HG02571 (cell line): ENCODE results near the gene L3MBTL4.
"Not testable (repeated sequence)": the region's sequence is repeated elsewhere in the genome, so short reads cannot be mapped to it uniquely, and the experiment has no call there.

ENCODE experiments used
- ATAC-seq: cut with Tn5 transposase; IDR thresholded peaks from one replicate; pipeline ENCODE4 v1.9.1; 2021; ENCODE audit warnings: mild to moderate bottlenecking, moderate library complexity; ENCODE audit not compliant: unreplicated experiment

L3MBTL4 gene

DNA sequence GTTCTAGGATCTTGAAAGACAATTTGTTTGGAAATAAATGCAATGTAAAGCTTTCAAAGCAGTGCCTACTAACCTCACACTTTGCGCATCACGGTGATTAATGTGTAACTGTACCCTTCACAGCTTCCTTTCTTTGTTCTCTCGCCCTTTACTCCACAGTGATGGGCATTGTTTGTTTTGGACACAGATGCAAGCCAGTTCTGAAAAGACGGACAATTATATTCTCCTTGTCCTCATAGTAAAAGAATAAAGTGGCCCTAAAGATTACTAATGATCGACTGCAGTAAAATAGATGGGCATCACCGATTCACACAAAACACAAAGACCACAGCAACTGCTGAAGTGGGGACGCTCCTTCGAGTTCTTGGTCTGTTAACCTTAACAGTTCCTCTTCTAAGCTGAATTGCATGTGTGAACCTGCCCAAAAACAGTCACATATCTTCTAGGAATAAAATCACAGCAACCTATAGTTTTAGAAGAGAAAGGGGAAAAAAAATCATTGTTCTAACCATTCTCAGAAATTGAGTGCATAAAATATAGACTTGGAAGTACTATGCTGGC is 7.7 kb downstream of the L3MBTL4 start:
- no peak for ATAC-seq

DNA sequence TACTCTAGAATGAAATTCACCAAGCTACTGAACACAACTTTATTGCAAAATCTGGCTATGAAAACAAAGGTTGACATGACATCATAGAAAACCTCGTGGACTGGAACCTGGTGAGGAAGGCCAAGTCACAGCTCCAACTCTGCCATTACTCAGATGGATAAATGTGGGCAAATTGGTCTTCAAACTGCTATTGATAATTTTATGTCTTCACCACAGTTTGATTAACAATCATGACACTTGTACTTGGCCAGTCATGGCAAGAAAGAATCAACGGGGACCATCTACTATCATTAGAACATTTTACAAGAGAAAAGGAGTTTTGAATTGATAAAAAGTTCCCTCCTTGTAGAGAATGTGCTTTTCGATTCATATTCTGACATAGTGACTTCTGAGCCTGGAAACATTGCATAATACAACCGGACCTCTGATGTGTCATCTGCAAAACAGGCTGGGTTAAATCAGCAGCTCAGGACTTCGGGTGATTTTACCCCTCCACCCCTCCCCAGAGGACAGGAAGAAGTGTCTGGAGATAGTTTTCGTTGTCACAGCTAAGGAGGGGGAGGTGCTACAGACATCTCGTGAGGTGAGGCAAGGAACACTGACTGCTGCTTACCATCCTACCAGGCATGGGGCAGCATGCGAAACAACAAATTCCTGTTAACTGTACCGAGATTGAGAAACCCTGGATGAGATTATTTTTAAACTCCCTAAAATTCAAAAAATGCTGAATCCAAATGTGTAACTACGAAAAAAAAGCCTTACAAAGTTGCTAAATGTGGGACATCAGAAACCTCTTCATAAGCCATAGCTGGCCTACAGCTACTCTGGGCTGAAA is 8.4 kb downstream of the L3MBTL4 start:
- no peak for ATAC-seq

DNA sequence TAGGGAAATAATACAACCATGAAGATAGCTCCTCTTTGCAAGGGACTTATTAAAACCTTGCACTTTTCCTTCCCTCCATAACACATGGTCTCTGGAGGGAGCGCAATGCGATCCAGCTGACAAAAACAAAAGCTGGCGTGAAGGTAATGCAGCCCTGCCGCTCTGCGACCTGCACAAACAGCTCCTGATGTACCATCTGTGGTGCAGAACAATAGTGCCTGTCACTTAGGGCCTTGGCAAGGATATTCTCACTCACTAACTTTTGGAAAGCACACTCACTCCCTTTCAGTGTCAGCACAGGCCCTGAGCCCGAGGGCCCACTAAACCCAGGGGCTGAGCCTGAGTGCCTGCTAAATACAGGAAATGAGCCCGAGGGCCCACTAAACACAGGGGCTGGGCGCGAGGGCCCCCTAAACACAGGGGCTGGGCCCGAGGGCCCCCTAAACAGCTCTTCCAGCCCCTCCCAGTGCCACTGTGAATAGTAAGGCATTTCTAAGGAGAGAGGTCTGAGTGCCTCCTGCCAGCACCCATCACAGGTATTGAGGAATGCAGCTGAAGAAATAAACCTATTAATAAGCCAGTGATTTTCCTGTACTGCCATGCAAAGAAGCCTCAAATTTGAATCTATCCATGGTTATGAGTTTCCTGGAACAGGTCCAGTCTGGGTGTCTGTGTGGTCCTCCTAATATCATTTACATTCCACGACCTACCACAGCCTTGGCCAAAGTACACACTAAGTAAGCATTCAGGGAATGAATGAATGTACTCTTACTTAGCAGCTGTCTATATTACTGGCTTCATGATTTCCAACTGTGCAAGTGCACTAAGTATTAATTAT is 9.3 kb downstream of the L3MBTL4 start:
- ATAC-seq, result no peak

DNA sequence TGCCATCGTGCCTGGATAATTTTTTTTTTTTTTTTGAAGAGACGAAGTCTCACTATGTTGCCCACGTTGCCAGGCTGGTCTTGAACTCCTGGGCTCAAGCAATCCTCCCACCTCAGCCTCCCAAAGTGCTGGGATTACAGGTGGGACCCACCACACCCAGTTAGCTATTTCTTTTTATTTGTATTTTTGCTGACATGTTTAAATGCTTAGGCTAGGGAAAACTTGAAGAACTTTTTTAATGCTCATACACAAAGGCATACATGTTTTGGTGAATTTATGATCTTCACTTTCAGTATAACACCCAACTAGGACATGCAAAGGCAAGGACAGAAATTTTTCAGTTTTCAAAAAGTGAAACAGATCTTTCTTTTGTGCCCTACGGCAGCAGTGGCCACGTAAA is 9.9 kb downstream of the L3MBTL4 start:
- no peak for ATAC-seq

DNA sequence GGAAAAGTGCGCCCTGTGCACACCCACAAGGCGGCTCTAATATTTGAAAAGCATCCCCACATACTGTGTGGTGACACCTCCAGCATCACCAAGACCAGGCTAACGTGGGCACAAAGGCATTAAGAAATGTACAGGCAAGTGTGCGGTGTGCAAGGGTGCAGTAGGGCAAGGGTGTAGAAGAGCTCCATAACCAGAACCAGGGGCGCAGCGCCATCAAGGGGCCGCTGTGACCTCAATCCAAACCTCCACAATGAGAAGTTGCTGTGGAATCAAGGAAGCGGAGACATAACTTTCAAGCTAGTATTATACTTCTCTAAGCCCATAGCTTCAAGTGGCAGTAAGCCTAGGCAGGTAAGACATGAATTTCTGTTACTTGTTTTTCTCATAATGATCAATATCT is 13.0 kb downstream of the L3MBTL4 start:
- ATAC-seq, result no peak

DNA sequence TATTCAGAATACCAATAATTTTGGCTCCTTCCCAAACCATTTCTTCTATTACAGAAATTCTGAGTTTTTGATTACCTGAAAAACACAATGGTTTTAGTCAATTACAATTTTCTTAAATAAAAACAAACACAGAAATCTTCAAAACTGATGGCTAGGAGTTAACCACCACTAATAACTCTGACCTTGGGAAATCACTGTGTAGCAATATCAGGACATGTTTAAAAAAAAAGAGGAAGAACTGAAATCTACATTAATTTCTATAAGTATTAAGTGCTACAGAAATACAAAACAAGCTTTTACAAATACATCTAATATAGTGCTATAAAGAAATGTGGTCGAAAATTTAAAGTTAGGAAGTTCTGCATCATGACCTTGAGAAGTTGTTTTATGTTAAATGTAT is 14.9 kb downstream of the L3MBTL4 start:
- no peak for ATAC-seq

DNA sequence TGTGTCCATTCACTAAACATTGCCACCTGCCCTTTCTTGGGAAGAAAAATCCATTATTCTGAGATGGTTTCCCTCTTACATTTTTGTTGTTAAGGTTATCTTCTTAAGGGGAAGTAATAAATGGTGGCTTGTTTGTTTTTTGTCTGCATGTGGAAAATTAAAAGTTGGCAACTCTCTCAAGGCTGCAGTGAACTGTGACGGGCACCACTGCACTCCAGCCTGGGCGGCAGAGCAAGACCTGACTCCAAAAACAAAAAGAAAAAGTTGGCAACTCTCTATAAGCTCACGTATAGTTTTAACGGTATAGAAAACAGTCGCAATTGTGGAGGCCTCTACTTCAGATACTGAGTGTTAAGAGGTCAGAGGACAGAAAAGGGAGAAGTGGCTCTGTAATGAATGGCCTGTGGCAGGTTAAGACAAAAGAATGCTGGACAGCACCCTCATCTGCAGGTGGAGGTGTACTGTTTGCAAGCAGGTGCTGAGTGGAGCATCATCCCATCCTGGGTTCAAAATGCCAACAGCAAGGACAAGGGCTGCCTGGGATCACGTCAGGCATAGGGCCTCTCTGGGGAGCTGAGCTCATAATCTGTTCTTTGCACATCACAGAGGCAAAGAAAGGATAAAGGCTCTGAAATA is 16.7 kb downstream of the L3MBTL4 start:
- no peak for ATAC-seq

DNA sequence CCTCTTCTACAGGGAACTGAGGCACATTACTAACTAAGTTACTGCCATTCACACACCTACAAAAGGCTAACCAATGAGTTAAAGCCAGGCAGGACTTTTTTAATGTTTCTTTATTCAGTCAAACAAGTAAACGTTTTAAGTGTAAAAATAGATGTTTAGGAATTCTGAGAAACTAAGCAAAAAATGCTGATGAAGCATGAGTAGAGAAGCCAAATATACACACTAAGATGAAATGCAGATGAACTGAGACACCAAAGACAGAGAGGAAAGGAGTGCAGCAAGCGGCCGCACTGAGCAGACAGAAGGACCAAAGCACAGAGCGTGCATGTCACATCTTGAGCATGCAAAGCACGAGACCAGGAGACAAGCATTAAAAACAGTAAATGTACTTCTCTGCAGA is 17.9 kb downstream of the L3MBTL4 start:
- no peak for ATAC-seq

DNA sequence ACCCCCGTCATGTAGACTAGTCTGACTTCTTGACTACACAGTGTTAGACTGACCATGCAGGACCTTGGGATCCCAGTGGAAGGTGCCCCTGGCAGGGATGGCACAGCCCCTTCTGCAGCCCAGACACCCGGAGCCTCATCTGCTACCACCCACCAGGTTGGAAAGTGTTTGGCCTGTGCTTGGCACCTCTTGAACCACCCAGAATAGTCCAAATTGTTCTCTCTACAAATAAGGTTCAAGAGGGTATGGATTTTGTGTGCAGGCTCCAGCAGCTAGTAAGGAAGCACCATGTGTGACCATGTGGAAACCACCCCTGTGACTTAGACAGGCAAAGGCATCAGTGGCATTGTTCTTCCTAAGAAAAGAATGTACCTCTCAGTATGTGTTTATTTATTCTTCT is 18.4 kb downstream of the L3MBTL4 start:
- ATAC-seq, result no peak

DNA sequence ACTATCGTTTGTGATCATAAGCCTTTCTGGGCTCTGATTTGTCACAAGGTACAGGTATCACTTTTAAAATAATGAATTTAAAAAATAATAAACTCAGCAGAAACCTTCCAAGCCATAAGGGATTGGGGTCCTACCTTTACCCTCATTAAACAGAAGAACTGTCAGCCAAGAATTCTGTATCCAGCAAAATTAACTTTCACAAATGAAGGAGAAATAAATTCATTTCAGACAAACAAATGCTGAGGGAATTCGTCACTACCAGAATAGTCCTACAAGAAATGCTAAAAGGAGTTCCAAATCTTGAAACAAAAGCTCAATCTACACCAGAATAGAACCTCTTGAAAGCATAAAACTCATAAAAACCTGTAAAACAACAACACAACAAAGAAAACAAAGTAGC is 25.7 kb downstream of the L3MBTL4 start:
- ATAC-seq, result no peak

DNA sequence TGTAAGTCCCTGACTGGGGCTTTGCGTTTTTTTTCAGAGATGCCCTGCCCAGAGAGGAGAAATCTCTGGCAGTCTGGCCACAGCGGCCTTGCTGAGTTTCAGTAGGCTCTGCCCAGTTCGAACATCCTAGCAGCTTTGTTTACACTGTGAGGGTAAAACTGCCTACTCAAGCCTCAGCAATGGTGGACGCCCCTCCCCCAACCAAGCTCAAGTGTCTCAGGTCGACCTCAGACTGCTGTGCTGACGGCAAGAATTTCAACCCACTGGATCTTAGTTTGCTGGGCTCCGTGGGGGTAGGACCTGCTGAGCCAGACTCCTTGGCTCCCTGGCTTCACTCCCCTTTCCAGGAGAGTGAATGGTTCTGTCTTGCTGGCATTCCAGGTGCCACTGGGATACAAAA is 31.7 kb downstream of the L3MBTL4 start:
- no peak for ATAC-seq

DNA sequence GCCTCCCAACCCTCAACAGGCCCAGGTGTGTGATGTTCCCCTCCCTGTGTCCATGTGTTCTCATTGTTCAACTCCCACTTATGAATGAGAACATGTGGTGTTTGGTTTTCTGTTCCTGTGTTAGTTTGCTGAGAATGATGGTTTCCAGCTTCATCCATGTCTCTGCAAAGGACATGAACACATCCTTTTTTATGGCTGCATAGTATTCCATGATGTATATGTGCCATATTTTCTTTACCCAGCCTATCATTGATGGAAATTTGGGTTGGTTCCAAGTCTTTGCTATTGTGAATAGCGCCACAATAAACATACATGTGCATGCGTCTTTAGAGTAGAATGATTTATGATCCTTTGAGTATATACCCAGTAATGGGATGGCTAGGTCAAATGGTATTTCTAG is 37.2 kb downstream of the L3MBTL4 start:
- ATAC-seq, result not testable (repeated sequence)

DNA sequence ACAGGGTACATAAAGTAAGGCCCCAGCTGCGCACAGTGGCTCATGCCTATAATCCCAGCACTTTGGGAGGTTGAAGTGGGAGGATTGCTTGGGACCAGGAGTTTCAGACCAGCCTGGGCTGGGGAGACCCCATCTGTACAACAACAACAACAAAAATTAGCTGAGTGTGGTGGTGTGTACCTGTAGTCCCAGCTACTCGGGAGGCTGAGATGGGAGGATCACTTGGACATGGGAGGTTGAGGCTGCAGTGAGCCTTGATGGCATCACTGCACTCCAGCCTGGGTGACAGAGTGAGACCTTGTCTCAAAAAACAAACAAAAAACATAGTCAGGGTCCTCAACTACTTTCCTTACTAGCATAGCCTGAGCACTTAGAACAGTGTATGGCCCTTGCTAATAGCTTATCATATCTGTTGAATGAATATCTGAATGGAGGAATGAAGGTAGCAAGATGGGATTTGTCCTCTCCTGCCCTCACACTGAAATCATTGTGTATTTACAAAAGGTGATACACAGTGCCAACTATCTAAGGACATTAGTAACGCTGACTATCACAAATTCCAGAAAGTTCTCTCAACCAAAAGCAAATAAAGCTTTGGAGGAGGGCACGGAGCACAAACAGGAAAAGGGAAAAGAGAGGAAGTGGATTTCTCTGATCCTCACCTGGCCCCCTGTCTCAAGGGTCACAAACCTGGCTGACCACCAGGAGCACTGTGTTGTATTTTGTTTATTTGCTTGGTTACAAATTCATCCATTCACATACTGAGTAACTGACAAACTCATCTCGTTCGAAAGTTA is 38.1 kb downstream of the L3MBTL4 start:
- no peak for ATAC-seq

DNA sequence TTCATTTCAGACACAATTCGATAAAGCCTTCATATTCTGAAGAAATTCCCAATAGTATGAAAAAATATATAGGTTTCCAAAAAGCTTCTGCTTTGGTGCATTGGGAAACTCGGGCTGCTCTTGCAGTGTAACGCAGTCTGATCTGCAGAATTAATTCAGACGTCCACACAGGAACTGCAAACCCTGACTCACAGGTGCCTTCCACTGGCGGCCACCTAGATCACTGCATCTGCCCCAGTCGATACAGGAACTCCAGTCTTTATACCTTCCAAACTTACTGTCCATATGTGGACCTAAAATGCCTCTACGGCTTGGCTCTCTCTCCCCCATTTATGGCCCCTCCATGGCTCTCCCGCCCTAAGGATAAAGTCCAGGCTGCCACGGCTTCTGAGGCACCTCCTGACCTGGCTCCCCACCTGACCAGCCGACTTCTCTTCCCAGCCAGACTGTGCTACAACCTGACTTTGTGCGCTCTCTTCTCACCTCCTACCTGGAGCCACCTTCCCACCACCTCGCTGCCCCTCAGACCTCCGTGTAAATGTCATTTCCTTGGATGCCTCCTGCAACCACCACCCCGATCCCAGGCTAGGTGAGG is 39.7 kb downstream of the L3MBTL4 start:
- no peak for ATAC-seq

DNA sequence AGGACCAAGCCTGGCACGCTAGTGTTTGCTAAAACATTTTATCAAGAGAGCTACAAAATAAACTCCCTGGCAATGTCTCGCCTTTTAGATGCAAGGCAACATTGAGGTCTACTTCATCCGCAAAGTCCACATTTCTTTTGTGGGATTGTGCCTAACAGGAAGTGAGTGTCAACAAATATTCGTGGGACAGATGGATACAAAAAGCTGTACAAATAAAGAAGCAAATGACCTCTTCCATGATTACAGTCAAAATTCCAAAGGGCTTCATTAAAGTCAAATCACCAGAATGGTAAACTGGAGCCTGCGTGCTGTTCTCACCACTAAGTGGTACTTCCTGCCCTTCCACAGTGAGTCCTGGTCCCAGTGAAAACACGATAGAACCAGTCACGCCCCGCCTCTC is 40.4 kb downstream of the L3MBTL4 start:
- no peak for ATAC-seq

DNA sequence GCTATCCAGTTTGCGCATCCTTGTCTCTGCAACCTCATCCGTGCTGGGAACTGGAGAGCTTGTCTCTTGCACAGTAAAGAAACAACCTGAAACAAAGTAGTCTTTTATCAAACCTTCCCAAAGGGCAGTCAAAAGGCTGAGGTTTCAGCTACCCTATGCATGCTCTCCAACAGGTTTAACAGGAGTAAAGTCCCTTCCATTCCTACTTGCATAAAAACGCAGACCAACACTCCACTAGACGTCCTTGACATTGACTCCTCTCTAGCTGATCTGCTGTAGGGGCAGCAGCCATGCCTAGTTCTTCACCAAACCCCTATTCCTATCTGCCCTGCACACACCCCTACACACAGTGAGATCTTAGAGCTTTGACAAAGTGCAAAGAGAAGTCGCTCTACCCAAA is 41.5 kb downstream of the L3MBTL4 start:
- ATAC-seq, result no peak

DNA sequence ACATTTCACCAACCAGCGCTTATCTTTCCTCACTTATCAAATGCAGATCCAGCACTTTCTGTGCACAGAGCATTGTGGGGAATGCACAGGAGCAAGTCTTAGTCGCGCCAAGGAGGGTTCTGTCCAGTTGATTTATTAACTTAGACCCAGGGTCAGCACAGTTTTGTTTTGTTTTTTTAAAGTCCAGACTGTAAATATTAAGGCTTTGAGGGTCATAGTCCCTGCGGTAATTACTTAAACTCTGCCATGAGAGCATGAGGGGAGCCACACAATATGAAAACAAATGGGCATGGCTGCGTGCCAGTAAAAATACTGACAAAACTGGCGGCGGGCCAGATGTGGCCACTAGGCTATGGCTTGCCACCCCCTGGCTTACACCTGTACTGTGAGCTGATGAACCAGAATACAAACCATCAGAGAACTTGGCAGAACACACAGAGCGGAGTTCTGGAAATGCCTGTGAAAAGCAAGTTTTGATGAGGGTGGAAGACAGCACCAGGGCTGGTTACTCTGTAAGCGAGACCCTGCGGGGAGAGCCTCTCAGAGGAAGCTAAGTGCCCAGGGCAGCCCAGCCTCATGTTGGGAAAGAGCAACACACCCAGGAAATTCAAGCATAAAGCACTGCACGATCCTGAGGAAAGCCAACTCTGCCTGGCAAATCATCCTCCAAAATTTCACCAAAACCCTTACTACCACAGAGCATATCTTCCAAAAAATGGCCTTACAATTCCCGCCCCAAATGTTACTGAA is 43.6 kb downstream of the L3MBTL4 start:
- ATAC-seq, result no peak

DNA sequence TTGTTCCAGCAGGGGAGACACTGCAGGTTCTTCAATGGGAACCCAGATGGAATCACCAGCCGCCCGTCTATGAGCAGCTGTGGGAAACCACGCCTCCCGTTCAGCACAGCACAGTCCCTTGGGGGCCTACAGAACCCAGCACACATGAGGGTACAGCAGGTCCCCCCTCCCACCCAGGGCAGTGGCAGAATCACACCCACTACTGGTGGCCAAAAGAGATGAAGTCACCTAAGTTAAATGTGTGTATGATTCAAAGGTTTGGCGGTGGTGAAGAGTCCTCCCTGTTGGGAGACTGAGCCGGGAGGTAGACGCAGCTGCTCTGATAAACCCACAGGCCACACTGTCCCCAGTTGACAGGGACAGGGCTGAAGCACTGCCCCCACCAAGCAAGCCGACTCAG is 44.3 kb downstream of the L3MBTL4 start:
- ATAC-seq, result no peak

DNA sequence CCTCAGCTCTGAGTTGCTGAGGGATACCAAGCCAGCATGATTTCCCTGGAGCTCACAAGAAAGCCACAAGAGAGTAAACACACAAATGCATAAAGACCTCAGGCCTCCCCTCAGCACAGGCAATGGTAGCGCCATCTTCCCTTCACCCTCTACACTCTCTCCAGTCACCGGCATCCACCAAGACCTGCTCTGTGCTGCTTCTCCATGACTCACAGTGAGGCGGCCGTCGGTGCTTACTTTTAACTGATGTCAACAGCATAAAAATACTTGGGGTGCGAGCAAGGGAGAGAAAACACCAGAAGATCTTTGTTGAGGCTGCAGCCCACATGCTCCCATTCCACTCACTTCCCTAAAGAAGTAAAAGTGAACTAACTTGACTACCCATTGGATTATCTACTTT is 46.7 kb downstream of the L3MBTL4 start:
- ATAC-seq, result no peak

DNA sequence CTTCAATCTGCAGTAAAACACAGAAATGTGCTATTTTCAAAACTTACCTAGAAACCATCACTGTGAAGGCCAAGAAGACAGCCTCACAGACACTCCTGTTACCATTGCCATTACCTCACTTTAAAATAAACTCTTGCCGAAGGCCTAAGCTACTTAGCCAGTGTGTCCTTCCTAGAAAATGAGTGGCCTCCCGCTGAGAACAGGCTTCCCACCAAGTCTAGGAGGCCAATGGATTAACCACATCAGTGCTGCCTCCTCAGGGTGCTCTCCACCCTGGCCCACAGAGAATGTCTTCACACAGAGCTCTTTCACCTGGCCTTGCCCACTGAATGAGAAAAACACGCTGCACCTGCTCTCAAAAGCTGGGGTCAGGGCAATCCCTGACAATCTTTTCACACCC is 47.5 kb downstream of the L3MBTL4 start:
- ATAC-seq, result no peak
